ENCODE data around the gene HBA1.
"Not testable (repeated sequence)": the region's sequence is repeated elsewhere in the genome, so short reads cannot be mapped to it uniquely, and the experiment has no call there.

Gene HBA1

GRCh38 chr16:166375-167121, 9.9 kb upstream of the HBA1 start:
- TF ChIP-seq CTCF (conservative IDR thresholded peaks at IDR 0.05; ENCODE audit: control insufficient read depth, insufficient read depth, low read depth, low read length), result no peak
- H3K4me3 ChIP-seq (ENCODE audit: control insufficient read depth, low read depth, low read length), result no peak overlapping the region
- DNase-seq (ENCODE audit: low read depth), result no peak

GRCh38 chr16:167122-167690, 9.3 kb upstream of the HBA1 start:
- no peak for TF ChIP-seq CTCF (conservative IDR thresholded peaks at IDR 0.05; ENCODE audit: control insufficient read depth, insufficient read depth, low read depth, low read length)
- no peak for DNase-seq (ENCODE audit: low read depth)
- H3K4me3 ChIP-seq (ENCODE audit: control insufficient read depth, low read depth, low read length), result no peak overlapping the region

- no peak for DNase-seq (ENCODE audit: low read depth)
- TF ChIP-seq CTCF (conservative IDR thresholded peaks at IDR 0.05; ENCODE audit: control insufficient read depth, insufficient read depth, low read depth, low read length), result no peak
- no peak overlapping the region for H3K4me3 ChIP-seq (ENCODE audit: control insufficient read depth, low read depth, low read length)
Measured at GRCh38 chr16:168424-168823, 8.1 kb upstream of the HBA1 start.

GRCh38 chr16:169014-169413, 7.5 kb upstream of the HBA1 start:
- no peak overlapping the region for H3K4me3 ChIP-seq (ENCODE audit: control insufficient read depth, low read depth, low read length)
- DNase-seq (ENCODE audit: low read depth), result no peak
- TF ChIP-seq CTCF (conservative IDR thresholded peaks at IDR 0.05; ENCODE audit: control insufficient read depth, insufficient read depth, low read depth, low read length), result no peak

GRCh38 chr16:170088-170507, 6.4 kb upstream of the HBA1 start:
- not testable (repeated sequence) for DNase-seq (ENCODE audit: low read depth); H3K4me3 ChIP-seq (ENCODE audit: control insufficient read depth, low read depth, low read length)

- DNase-seq (ENCODE audit: low read depth), result no peak
- no peak overlapping the region for H3K4me3 ChIP-seq (ENCODE audit: control insufficient read depth, low read depth, low read length)
- TF ChIP-seq CTCF (conservative IDR thresholded peaks at IDR 0.05; ENCODE audit: control insufficient read depth, insufficient read depth, low read depth, low read length), result no peak
Measured at GRCh38 chr16:170788-171187, 5.7 kb upstream of the HBA1 start.

GRCh38 chr16:172374-172941, 4.0 kb upstream of the HBA1 start, which contains the start of gene HBA2:
TSS of gene HBA2 (plus strand) at chr16:172876. CDS start at chr16:172913, 37 bp downstream.
- not testable (repeated sequence) for H3K4me3 ChIP-seq (ENCODE audit: control insufficient read depth, low read depth, low read length); DNase-seq (ENCODE audit: low read depth)

GRCh38 chr16:173211-173854, 3.1 kb upstream of the HBA1 start:
- not testable (repeated sequence) for H3K4me3 ChIP-seq (ENCODE audit: control insufficient read depth, low read depth, low read length); DNase-seq (ENCODE audit: low read depth)

GRCh38 chr16:173928-174769, 2.3 kb upstream of the HBA1 start:
- H3K4me3 ChIP-seq (ENCODE audit: control insufficient read depth, low read depth, low read length); DNase-seq (ENCODE audit: low read depth): not testable (repeated sequence)

Measured in fibroblast of mammary gland (primary cell).